Body of pancreas (tissue), 4 donors: ENCODE results near the gene PTPN6.

Experiments
- POLR2A ChIP-seq, 3 donors: fragments of 450-650 bp; IDR thresholded peaks; one replicate each; pipeline ENCODE4 v1.6.1; 2016; ENCODE audit warnings: antibody characterized with exemption in 3 of 3, mild to moderate bottlenecking in 2 of 3
- TF ChIP-seq, protein P1 (sequence below), 7 experiments: fragments of 450-650 bp in 4 of 7; fragments of 200-600 bp in 3 of 7; sonication (generic) in 3 of 7; IDR thresholded peaks; one replicate each; pipeline ENCODE4 v1.5.1; 2016 to 2019; ENCODE audit warnings: antibody characterized with exemption in 7 of 7

DNA sequence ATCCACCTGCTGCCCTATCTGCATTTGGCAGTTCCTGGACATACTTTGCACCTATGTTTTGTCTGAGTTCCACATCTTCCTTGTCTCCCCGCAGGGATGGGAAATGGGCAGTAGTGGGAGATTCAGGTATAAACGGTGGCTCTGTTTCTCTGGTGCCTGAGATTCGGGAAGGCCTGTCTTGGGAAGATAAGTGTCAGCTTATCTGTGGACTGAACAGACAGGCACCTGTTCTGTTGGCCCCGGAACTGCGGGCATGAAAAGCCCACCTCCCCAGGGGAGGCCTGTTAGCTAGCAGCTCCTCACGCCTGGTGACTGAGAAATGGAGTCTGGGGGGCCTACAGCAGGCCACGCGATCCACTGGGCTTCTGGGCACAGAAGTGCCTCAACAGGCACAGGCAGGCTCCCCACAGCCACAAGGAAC is 13.5 kb downstream of the PTPN6 start:
- no peak for TF ChIP-seq POLR2A (IDR thresholded peaks at IDR 0.05)
- TF ChIP-seq, protein P1, sequence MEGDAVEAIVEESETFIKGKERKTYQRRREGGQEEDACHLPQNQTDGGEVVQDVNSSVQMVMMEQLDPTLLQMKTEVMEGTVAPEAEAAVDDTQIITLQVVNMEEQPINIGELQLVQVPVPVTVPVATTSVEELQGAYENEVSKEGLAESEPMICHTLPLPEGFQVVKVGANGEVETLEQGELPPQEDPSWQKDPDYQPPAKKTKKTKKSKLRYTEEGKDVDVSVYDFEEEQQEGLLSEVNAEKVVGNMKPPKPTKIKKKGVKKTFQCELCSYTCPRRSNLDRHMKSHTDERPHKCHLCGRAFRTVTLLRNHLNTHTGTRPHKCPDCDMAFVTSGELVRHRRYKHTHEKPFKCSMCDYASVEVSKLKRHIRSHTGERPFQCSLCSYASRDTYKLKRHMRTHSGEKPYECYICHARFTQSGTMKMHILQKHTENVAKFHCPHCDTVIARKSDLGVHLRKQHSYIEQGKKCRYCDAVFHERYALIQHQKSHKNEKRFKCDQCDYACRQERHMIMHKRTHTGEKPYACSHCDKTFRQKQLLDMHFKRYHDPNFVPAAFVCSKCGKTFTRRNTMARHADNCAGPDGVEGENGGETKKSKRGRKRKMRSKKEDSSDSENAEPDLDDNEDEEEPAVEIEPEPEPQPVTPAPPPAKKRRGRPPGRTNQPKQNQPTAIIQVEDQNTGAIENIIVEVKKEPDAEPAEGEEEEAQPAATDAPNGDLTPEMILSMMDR (IDR thresholded peaks at IDR 0.05), result no peak
